ENCODE data around the gene AQP1.

The AQP1 gene

GRCh38 chr7:30913821-30914515 lies 2.3 kb downstream of the AQP1 start:
- no peak overlapping the region for H3K4me3 ChIP-seq (ENCODE audit: low read length)
- no peak for TF ChIP-seq CTCF (IDR thresholded peaks at IDR 0.05; ENCODE audit: insufficient read depth, low read depth, low read length, missing control alignments)

GRCh38 chr7:30914596-30914995 lies 2.9 kb downstream of the AQP1 start:
- H3K4me3 ChIP-seq (ENCODE audit: low read length), result no peak overlapping the region
- TF ChIP-seq CTCF (IDR thresholded peaks at IDR 0.05; ENCODE audit: insufficient read depth, low read depth, low read length, missing control alignments), result no peak
- no peak for DNase-seq (ENCODE audit: low read depth)

More at GRCh38 chr7:30913821-30914515, 2.3 kb downstream of the AQP1 start:
- no peak for DNase-seq (ENCODE audit: low read depth)

GRCh38 chr7:30915005-30915601 lies 3.5 kb downstream of the AQP1 start:
- H3K4me3 ChIP-seq (ENCODE audit: low read length), result no peak overlapping the region
- TF ChIP-seq CTCF (IDR thresholded peaks at IDR 0.05; ENCODE audit: insufficient read depth, low read depth, low read length, missing control alignments), result no peak
- no peak for DNase-seq (ENCODE audit: low read depth)

- no peak for TF ChIP-seq CTCF (IDR thresholded peaks at IDR 0.05; ENCODE audit: insufficient read depth, low read depth, low read length, missing control alignments)
- no peak overlapping the region for H3K4me3 ChIP-seq (ENCODE audit: low read length)
Measured at GRCh38 chr7:30915751-30916150, 4.1 kb downstream of the AQP1 start.

GRCh38 chr7:30916255-30916654 lies 4.6 kb downstream of the AQP1 start:
- no peak overlapping the region for H3K4me3 ChIP-seq (ENCODE audit: low read length)
- no peak for TF ChIP-seq CTCF (IDR thresholded peaks at IDR 0.05; ENCODE audit: insufficient read depth, low read depth, low read length, missing control alignments)
- DNase-seq (ENCODE audit: low read depth), result no peak

More at GRCh38 chr7:30915751-30916150, 4.1 kb downstream of the AQP1 start:
- no peak for DNase-seq (ENCODE audit: low read depth)

- no peak for TF ChIP-seq CTCF (IDR thresholded peaks at IDR 0.05; ENCODE audit: insufficient read depth, low read depth, low read length, missing control alignments)
- no peak overlapping the region for H3K4me3 ChIP-seq (ENCODE audit: low read length)
- DNase-seq (ENCODE audit: low read depth), result no peak
Measured at GRCh38 chr7:30916767-30917166, 5.1 kb downstream of the AQP1 start.
